H1 (cell line): ENCODE results near the gene LIPM. TPM values are rescaled to one million over a fixed set of nuclear protein-coding genes. Genes with fewer than 3 reads are reported as not detected.

Source experiments
- CTCF ChIA-PET: fragments of 300-600 bp; sonication (Branson Sonifier 250); formaldehyde crosslinking; loops from one replicate; lab custom pipeline; 2021; ENCODE audit not compliant: partially characterized antibody; lab: Charles Lee
- POLR2A ChIA-PET: fragments of 300-600 bp; sonication (Branson Sonifier 250); formaldehyde crosslinking; loops from one replicate; lab custom pipeline; 2021; ENCODE audit warnings: inconsistent platforms; ENCODE audit not compliant: partially characterized antibody; lab: Charles Lee
- DNase-seq, 2 experiments: peaks; one replicate each; pipeline versions ENCODE4 v3.0.0 to v3.0.0-alpha.2; 2010 to 2022; ENCODE audit warnings: low spot score in 2 of 2, low read depth in 1 of 2, mixed read lengths in 1 of 2
- FAIRE-seq: peaks from 2 replicates; lab custom pipeline; 2011; peaks lifted over from hg19 to GRCh38; lab: Jason Lieb, UNC
- H2AFZ ChIP-seq: 2 replicates; pipeline ENCODE4 v1.8.1; 2012; ENCODE audit warnings: low read length, inconsistent platforms
- H2AK5ac ChIP-seq: 2 replicates; pipeline ENCODE4 v1.6.1; 2013; ENCODE audit warnings: low read depth, low read length
- H2BK120ac ChIP-seq: replicated peaks from 2 replicates; pipeline ENCODE3; 2013; ENCODE audit warnings: low read depth, low read length, inconsistent platforms
- H2BK12ac ChIP-seq: 2 replicates; pipeline ENCODE4 v1.6.1; 2013; ENCODE audit warnings: low read depth, low read length
- H2BK15ac ChIP-seq: 2 replicates; pipeline ENCODE4 v1.6.1; 2013; ENCODE audit warnings: low read length
- H2BK20ac ChIP-seq: 2 replicates; pipeline ENCODE4 v1.6.1; 2013; ENCODE audit warnings: low read length
- H2BK5ac ChIP-seq: 2 replicates; pipeline ENCODE4 v1.6.1; 2013; ENCODE audit warnings: low read depth, low read length
- H3K14ac ChIP-seq: 2 replicates; pipeline ENCODE4 v1.6.1; 2013; ENCODE audit warnings: inconsistent platforms; ENCODE audit not compliant: insufficient read length
- H3K18ac ChIP-seq: 2 replicates; pipeline ENCODE4 v1.6.1; 2013; ENCODE audit warnings: low read length; ENCODE audit errors: extremely low read depth
- H3K23ac ChIP-seq: 2 replicates; pipeline ENCODE4 v1.6.1; 2013; ENCODE audit warnings: inconsistent platforms; ENCODE audit not compliant: insufficient read length
- H3K23me2 ChIP-seq: 2 replicates; pipeline ENCODE4 v1.6.1; 2013; ENCODE audit warnings: low read depth, low read length
- H3K27ac ChIP-seq: 2 replicates; pipeline ENCODE4 v1.6.1; 2011; ENCODE audit warnings: low read depth, low read length, inconsistent platforms
- H3K27me3 ChIP-seq, 4 experiments: replicated peaks in 1 of 4; 1 replicate in 1 of 4; 2 replicates in 3 of 4; pipeline versions ENCODE4 v1.6.1 to v1.8.1; 2011 to 2013; ENCODE audit warnings: low read length in 3 of 4, mild to moderate bottlenecking in 3 of 4, inconsistent platforms in 2 of 4, mixed read lengths in 2 of 4, moderate library complexity in 1 of 4; ENCODE audit not compliant: control insufficient read depth in 3 of 4, insufficient read depth in 3 of 4; ENCODE audit errors: extremely low read depth in 1 of 4
- H3K36me3 ChIP-seq, 4 experiments: 2 replicates each; pipeline versions ENCODE4 v1.6.1 to v1.8.1; 2011 to 2013; ENCODE audit warnings: mild to moderate bottlenecking in 4 of 4, low read length in 3 of 4, moderate library complexity in 2 of 4, control low read depth in 1 of 4, inconsistent platforms in 1 of 4; ENCODE audit not compliant: insufficient read depth in 4 of 4, control insufficient read depth in 2 of 4
- H3K4ac ChIP-seq: replicated peaks from 2 replicates; pipeline ENCODE3; 2013; ENCODE audit warnings: low read length, low read depth, mixed read lengths, inconsistent platforms; ENCODE audit not compliant: insufficient read length
- H3K4me1 ChIP-seq, 4 experiments: replicated peaks in 1 of 4; 1 replicate in 1 of 4; 2 replicates in 3 of 4; pipeline versions ENCODE4 v1.6.1 to v1.8.1; 2011 to 2013; ENCODE audit warnings: low read length in 3 of 4, inconsistent platforms in 2 of 4, mixed read lengths in 1 of 4; ENCODE audit not compliant: insufficient read depth in 4 of 4, control insufficient read depth in 3 of 4
- H3K4me2 ChIP-seq, 2 experiments: 2 replicates each; pipeline versions ENCODE4 v1.6.1 to v1.8.1; 2011 to 2013; ENCODE audit warnings: low read depth in 2 of 2, low read length in 2 of 2, control low read depth in 1 of 2, inconsistent platforms in 1 of 2, mild to moderate bottlenecking in 1 of 2; ENCODE audit not compliant: insufficient read depth in 1 of 2
- H3K4me3 ChIP-seq, 4 experiments: fragments of 200-600, 300-600 bp in 1 of 4; sonication (generic), shearing (Covaris generic), sonication (Bioruptor Twin) in 1 of 4; 2 replicates each; pipeline versions ENCODE4 v1.5.1 to v1.8.1; 2011 to 2016; ENCODE audit warnings: low read length in 4 of 4, low read depth in 3 of 4, control low read depth in 2 of 4, inconsistent platforms in 2 of 4, mild to moderate bottlenecking in 2 of 4, mixed read lengths in 1 of 4, moderate library complexity in 1 of 4; ENCODE audit not compliant: insufficient read depth in 2 of 4; ENCODE audit errors: extremely low read depth in 1 of 4
- H3K56ac ChIP-seq: replicated peaks from 2 replicates; pipeline ENCODE3; 2013; ENCODE audit warnings: low read depth, mild to moderate bottlenecking, mixed read lengths, low read length, inconsistent platforms; ENCODE audit not compliant: insufficient read length
- H3K79me1 ChIP-seq: 2 replicates; pipeline ENCODE4 v1.6.1; 2013; ENCODE audit warnings: low read depth, low read length, control low read depth
- H3K79me2 ChIP-seq, 2 experiments: 2 replicates each; pipeline versions ENCODE4 v1.6.1 to v1.8.1; 2012 to 2013; ENCODE audit warnings: low read length in 2 of 2, mild to moderate bottlenecking in 2 of 2, inconsistent platforms in 1 of 2; ENCODE audit not compliant: insufficient read depth in 2 of 2, control insufficient read depth in 1 of 2
- H3K9ac ChIP-seq, 4 experiments: replicated peaks in 1 of 4; 1 replicate in 1 of 4; 2 replicates in 3 of 4; pipeline versions ENCODE4 v1.6.1 to v1.8.1; 2011 to 2013; ENCODE audit warnings: low read depth in 3 of 4, low read length in 3 of 4, control low read depth in 2 of 4, mild to moderate bottlenecking in 2 of 4, moderate library complexity in 2 of 4, inconsistent platforms in 1 of 4; ENCODE audit errors: extremely low read depth in 1 of 4
- H3K9me3 ChIP-seq, 2 experiments: 2 replicates each; pipeline versions ENCODE4 v1.6.1 to v1.8.1; 2012 to 2013; ENCODE audit warnings: mild to moderate bottlenecking in 2 of 2, moderate library complexity in 2 of 2, control low read depth in 1 of 2, inconsistent platforms in 1 of 2, low read depth in 1 of 2, low read length in 1 of 2, mixed read lengths in 1 of 2; ENCODE audit not compliant: insufficient read depth in 2 of 2
- H4K20me1 ChIP-seq, 2 experiments: replicated peaks in 1 of 2; 2 replicates each; pipeline versions ENCODE3 to v1.8.1; 2011 to 2013; ENCODE audit warnings: inconsistent platforms in 2 of 2, low read length in 2 of 2, mild to moderate bottlenecking in 1 of 2; ENCODE audit not compliant: insufficient read depth in 2 of 2, control insufficient read depth in 1 of 2
- H4K5ac ChIP-seq: 2 replicates; pipeline ENCODE4 v1.6.1; 2013; ENCODE audit warnings: low read length, low read depth, mixed read lengths, inconsistent platforms; ENCODE audit not compliant: insufficient read length
- H4K8ac ChIP-seq: 2 replicates; pipeline ENCODE4 v1.8.0; 2013; ENCODE audit warnings: mild to moderate bottlenecking, moderate library complexity, low read length, inconsistent platforms; ENCODE audit not compliant: insufficient read depth; ENCODE audit errors: extremely low read depth
- H4K91ac ChIP-seq: replicated peaks from 2 replicates; pipeline ENCODE3; 2013; ENCODE audit warnings: low read length, mixed read lengths, inconsistent platforms; ENCODE audit not compliant: insufficient read length
- BACH1 ChIP-seq: IDR thresholded peaks from 2 replicates; pipeline ENCODE4 v1.6.1; 2012; ENCODE audit warnings: low read length, improper control_type of control experiment
- CBX8 ChIP-seq: fragments of 300-800, 300-1000 bp; sonication (generic); IDR thresholded peaks from 2 replicates; pipeline ENCODE4 v1.7.1; 2016; ENCODE audit warnings: low read depth, low read length, borderline replicate concordance
- RBBP5 ChIP-seq: IDR thresholded peaks from 2 replicates; pipeline ENCODE4 v1.7.1; 2012; ENCODE audit warnings: low read depth, mild to moderate bottlenecking, inconsistent platforms, low read length, moderate library complexity, borderline replicate concordance
- WGBS, 2 experiments: shearing (Covaris generic) in 1 of 2; methylation state at CpG; one replicate each; pipeline versions ENCODE4 v1.1.6 to v1.1.7; 2013 to 2015; ENCODE audit warnings: low lambda C conversion rate in 2 of 2, mixed read lengths in 2 of 2, inconsistent platforms in 1 of 2, low coverage in 1 of 2, missing lambda C conversion rate in 1 of 2; ENCODE audit not compliant: insufficient replicate concordance in 2 of 2, insufficient coverage in 1 of 2, insufficient read length in 1 of 2; ENCODE audit errors: extremely low coverage in 1 of 2, missing lambda C conversion rate in 1 of 2; 5-methylcytosine and 5-hydroxymethylcytosine counted together
- polyA plus RNA-seq, 7 experiments: library from polyadenylated mRNA; depleted of rRNA in 3 of 7; stranded (reverse) in 5 of 7; unstranded in 2 of 7; fragments of >200 nt in 5 of 7; fragments of 200-250 nt in 2 of 7; gene quantifications; 1 replicate in 5 of 7; 2 replicates in 1 of 7; 4 replicates in 1 of 7; pipeline versions ENCODE4 v1.2.1 to v1.2.3, GENCODE V29; 2011 to 2013; ENCODE audit warnings: missing spikeins in 2 of 7, mixed read lengths in 2 of 7
- total RNA-seq: library from RNA; stranded (reverse); fragmentation: NEBNext Ultra II Directional; extraction: Animal tissue kit (Norgen Biotek cat#: 25700); gene quantifications from 2 replicates; pipeline ENCODE4 v1.2.1, GENCODE V29; 2021

LIPM gene
- total and polyA plus RNA-seq, 2 of the 8 experiments (the other 6 are each of a cell fraction or from before 2014, with no cell fraction given): not detected

- Histone ChIP-seq H3K9me3 (no peaks in the 10 kb centered on the region), H3K4me3 (no peak overlapping the region), H3K79me2 (no peaks in the 10 kb centered on the region), H3K23ac (no peak overlapping the region)
- TF ChIP-seq RBBP5 (no peak), BACH1 (no peak), CBX8 (no peak)
- TF ChIP-seq, all 59 proteins: peak for 0
- Histone ChIP-seq H3K36me3 (no peaks in the 10 kb centered on the region), H2BK5ac (no peak overlapping the region), H3K14ac (no peak overlapping the region), H4K8ac (no peak overlapping the region), H4K91ac (no peak overlapping the region), H3K4ac (no peak overlapping the region), H3K23me2 (no peaks in the 10 kb centered on the region), H3K79me1 (no peaks in the 10 kb centered on the region), H3K27me3 (no peaks in the 10 kb centered on the region), H3K18ac (no peak overlapping the region), H3K27ac (no peak overlapping the region), H4K20me1 (no peaks in the 10 kb centered on the region), H2BK15ac (no peak overlapping the region), H2AFZ (no peak overlapping the region), H3K4me1 (no peaks in the 10 kb centered on the region), H2BK20ac (no peak overlapping the region), H3K56ac (no peak overlapping the region), H2BK120ac (no peak overlapping the region), H3K9ac (no peak overlapping the region), H4K5ac (no peak overlapping the region), H2BK12ac (no peak overlapping the region), H2AK5ac (no peak overlapping the region), H3K4me2 (no peak overlapping the region)
- no peak for FAIRE-seq
- ChIA-PET CTCF (interaction anchor here (1.0 to 2.4 kb wide), 6 partner anchors 12 to 200 kb away, joined by 3 to 21 read pairs (median 3); no protein-coding TSS in a partner anchor), POLR2A (no interaction called here)
- no peak for DNase-seq
- 94% methylated on average over 9 of the region's 9 CpGs; no CpG with 5 or more reads in 1 of the 2 experiments for WGBS, 2 experiments
Observed at GRCh38 chr10:88830643-88831268, 28.2 kb downstream of the LIPM start.
